Keratinocyte (primary cell): Measurements from ENCODE around the gene NTNG2. TPM values are rescaled to one million over a fixed set of nuclear protein-coding genes. Genes with fewer than 3 reads are reported as not detected.

Experiments
- DNase-seq: peaks from one replicate; pipeline ENCODE4 v3.0.0-alpha.2; 2011; ENCODE audit warnings: low read depth, missing footprints, low spot score
- FAIRE-seq: peaks from 2 replicates; lab custom pipeline; 2011; peaks lifted over from hg19 to GRCh38; lab: Jason Lieb, UNC
- H2AFZ ChIP-seq: 2 replicates; pipeline ENCODE4 v1.6.0; 2012; ENCODE audit warnings: low read length, control low read depth, inconsistent platforms; ENCODE audit not compliant: control insufficient read depth
- H3K27ac ChIP-seq: 2 replicates; pipeline ENCODE4 v1.5.1; 2011; ENCODE audit warnings: low read length; ENCODE audit not compliant: control insufficient read depth, insufficient read depth
- H3K27me3 ChIP-seq: 3 replicates; pipeline ENCODE4 v1.6.0; 2011; ENCODE audit warnings: low read length; ENCODE audit not compliant: control insufficient read depth, insufficient read depth; ENCODE audit errors: extremely low read depth
- H3K36me3 ChIP-seq, 2 experiments: 2 replicates in 1 of 2; 3 replicates in 1 of 2; pipeline ENCODE4 v1.5.1; 2011; ENCODE audit warnings: low read length in 2 of 2, mild to moderate bottlenecking in 1 of 2; ENCODE audit not compliant: control insufficient read depth in 2 of 2, insufficient read depth in 2 of 2; ENCODE audit errors: extremely low read depth in 1 of 2
- H3K4me1 ChIP-seq: 3 replicates; pipeline ENCODE4 v1.5.1; 2011; ENCODE audit warnings: low read length; ENCODE audit not compliant: control insufficient read depth, insufficient read depth; ENCODE audit errors: extremely low read depth
- H3K4me2 ChIP-seq: 3 replicates; pipeline ENCODE4 v1.6.0; 2011; ENCODE audit warnings: low read depth, low read length; ENCODE audit not compliant: control insufficient read depth, insufficient read depth; ENCODE audit errors: extremely low read depth
- H3K4me3 ChIP-seq, 3 experiments: fragments of 200-600 bp in 1 of 3; sonication (generic) in 1 of 3; 2 replicates in 2 of 3; 3 replicates in 1 of 3; pipeline ENCODE4 v1.5.1; 2011 to 2016; ENCODE audit warnings: low read length in 3 of 3, mild to moderate bottlenecking in 3 of 3, control low read depth in 2 of 3, inconsistent platforms in 1 of 3, low read depth in 1 of 3, mixed read lengths in 1 of 3, mixed run types in 1 of 3, moderate library complexity in 1 of 3; ENCODE audit not compliant: control insufficient read depth in 2 of 3, insufficient read depth in 2 of 3; ENCODE audit errors: extremely low read depth in 1 of 3
- H3K79me2 ChIP-seq: 2 replicates; pipeline ENCODE4 v1.6.0; 2012; ENCODE audit warnings: low read length; ENCODE audit not compliant: control insufficient read depth, insufficient read depth
- H3K9ac ChIP-seq: 3 replicates; pipeline ENCODE4 v1.6.0; 2011; ENCODE audit warnings: low read length; ENCODE audit not compliant: control insufficient read depth, insufficient read depth; ENCODE audit errors: extremely low read depth
- H3K9me1 ChIP-seq: 3 replicates; pipeline ENCODE4 v1.6.0; 2011; ENCODE audit warnings: low read length; ENCODE audit not compliant: control insufficient read depth, insufficient read depth; ENCODE audit errors: extremely low read depth
- H3K9me3 ChIP-seq: 2 replicates; pipeline ENCODE4 v1.5.1; 2012; ENCODE audit warnings: low read depth, low read length; ENCODE audit not compliant: control insufficient read depth
- H4K20me1 ChIP-seq: 3 replicates; pipeline ENCODE4 v1.6.0; 2011; ENCODE audit warnings: low read length; ENCODE audit not compliant: control insufficient read depth, insufficient read depth; ENCODE audit errors: extremely low read depth
- CTCF ChIP-seq, 3 experiments: IDR thresholded peaks in 1 of 3; conservative IDR thresholded peaks in 1 of 3; optimal IDR thresholded peaks in 1 of 3; 2 replicates in 2 of 3; 3 replicates in 1 of 3; pipeline versions ENCODE3 to v1.5.1; 2011; ENCODE audit warnings: low read length in 3 of 3, mild to moderate bottlenecking in 3 of 3, moderate library complexity in 2 of 3, control low read depth in 1 of 3, inconsistent platforms in 1 of 3; ENCODE audit not compliant: insufficient read depth in 2 of 3; ENCODE audit errors: extremely low read depth in 1 of 3
- EZH2 ChIP-seq: IDR thresholded peaks from one replicate; pipeline ENCODE4 v1.6.1; 2012; ENCODE audit warnings: inconsistent platforms, mild to moderate bottlenecking, low read length, moderate library complexity
- dilution Hi-C: fragments of 300-500 bp; cut with MboI; formaldehyde crosslinking; loops from one replicate; pipeline ENCODE4 v1.7.0; 2020; ENCODE audit warnings: low sequenced_read_pairs; ENCODE audit not compliant: extremely low pct_ligation_motif_present
- polyA plus RNA-seq, 5 experiments: library from polyadenylated mRNA; depleted of rRNA in 3 of 5; stranded (reverse) in 3 of 5; stranded (forward) in 1 of 5; unstranded in 1 of 5; fragments of >200 nt; gene quantifications; 1 replicate in 1 of 5; 2 replicates in 3 of 5; 3 replicates in 1 of 5; pipeline versions ENCODE4 v1.2.1 to v1.2.3, GENCODE V29; 2011 to 2012; ENCODE audit warnings: missing spikeins in 2 of 5, low read depth in 1 of 5, low replicate concordance in 1 of 5

Gene NTNG2
- polyA plus RNA-seq, 1 donor (not counting 4 experiments of a cell fraction or from before 2014, with no cell fraction given): 0.05 TPM

- TF ChIP-seq EZH2 (no peak), CTCF (optimal IDR thresholded peaks at IDR 0.05 in 1 of 3, IDR thresholded peaks at IDR 0.05 in 1 of 3, conservative IDR thresholded peaks at IDR 0.05 in 1 of 3; ENCODE audit: extremely low read depth in 1 of 3, insufficient read depth in 2 of 3, low read length in 3 of 3) (no peak)
- H3K9me1 ChIP-seq: no peaks in the 10 kb centered on the region
- H3K4me1 ChIP-seq: no peaks in the 10 kb centered on the region
- no peaks in the 10 kb centered on the region for H4K20me1 ChIP-seq
- H3K36me3 ChIP-seq: peaks cover 13 to 32% of the 10 kb centered on the region in 2 experiments
- FAIRE-seq (no peak), DNase-seq (no peak)
- H3K9me3 ChIP-seq: no peaks in the 10 kb centered on the region
- no peak overlapping the region for H2AFZ ChIP-seq
- H3K27me3 ChIP-seq: no peaks in the 10 kb centered on the region
- H3K4me3 ChIP-seq: no peak overlapping the region
- peaks cover 2% of the 10 kb centered on the region for H3K79me2 ChIP-seq
- H3K27ac ChIP-seq: no peak overlapping the region
- dilution Hi-C loops: no loop called here
- no peak overlapping the region for H3K4me2 ChIP-seq
- H3K9ac ChIP-seq: no peak overlapping the region
Measured at GRCh38 chr9:132293145-132293721, 131.4 kb downstream of the NTNG2 start.

Other genes starting within 250 kb of the NTNG2 start
- gene MED27, start 82.2 kb upstream of the NTNG2 start, polyA plus RNA-seq: 33.1 to 44.9 TPM (median 39.0 TPM) in 3 replicates
- gene SETX, start 192.9 kb downstream of the NTNG2 start, polyA plus RNA-seq: 16.6 to 23.8 TPM (median 19.7 TPM) in 3 replicates
- 5.3 to 7.5 TPM (median 7.2 TPM) in 3 replicates for gene TTF1, start 244.8 kb downstream of the NTNG2 start, polyA plus RNA-seq
- gene CFAP77, start 248.2 kb downstream of the NTNG2 start, polyA plus RNA-seq: not detected in 3 replicates